DMS 273 (cell line): Measurements from ENCODE around the gene AP1M1.

ENCODE experiments used
- DNase-seq: peaks from one replicate; lab custom pipeline; 2025; ENCODE audit not compliant: unreplicated experiment; lab: John Stamatoyannopoulos, UW

The AP1M1 gene

DNA sequence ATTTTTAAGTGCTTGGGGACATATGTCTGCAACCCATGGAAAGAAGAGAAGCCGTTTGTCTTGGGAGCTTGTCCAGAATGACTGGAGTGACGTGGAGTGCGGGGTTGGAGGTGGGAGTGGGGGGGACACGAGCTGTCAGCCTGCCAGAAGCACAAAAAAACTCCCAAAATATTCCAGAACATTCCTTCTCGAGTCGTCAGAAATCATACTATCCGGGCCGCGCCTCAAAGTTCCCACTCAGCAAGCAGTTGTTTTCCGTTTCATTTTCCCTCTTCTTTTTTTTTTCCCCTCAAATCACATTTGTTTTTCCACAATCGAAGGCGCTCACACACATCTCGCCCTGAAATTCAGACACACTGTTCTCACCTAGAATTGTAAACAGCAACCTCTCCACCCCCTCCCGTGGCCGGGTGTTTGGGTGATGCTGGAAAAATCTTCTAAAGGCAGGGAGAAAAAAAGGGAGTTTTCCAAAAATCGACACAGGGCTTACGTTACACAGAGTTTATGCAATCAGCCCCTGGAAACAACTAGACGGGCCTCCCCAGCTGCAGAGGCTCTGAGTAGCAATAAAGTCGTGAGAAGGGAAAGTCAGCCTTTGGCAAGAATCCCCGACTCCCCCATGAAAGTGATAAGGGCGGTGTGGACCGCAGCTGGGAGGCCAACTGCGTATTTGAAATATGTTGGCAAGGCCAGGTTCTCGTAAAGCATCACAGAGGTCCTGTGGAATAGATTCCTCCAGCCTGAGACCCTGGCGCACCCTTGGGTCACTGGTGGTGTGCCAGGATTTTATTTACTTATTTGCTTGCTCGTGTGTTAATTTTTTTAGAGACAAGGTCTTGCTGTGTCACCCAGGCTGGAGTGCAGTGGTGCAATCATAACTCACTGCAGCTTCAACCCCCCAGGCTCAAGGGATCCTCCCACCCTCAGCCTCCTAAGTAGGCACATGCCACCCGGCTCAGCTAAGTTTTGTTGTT, 95.7 kb downstream of the AP1M1 start:
- DNase-seq = peak; percentile 59

DNA sequence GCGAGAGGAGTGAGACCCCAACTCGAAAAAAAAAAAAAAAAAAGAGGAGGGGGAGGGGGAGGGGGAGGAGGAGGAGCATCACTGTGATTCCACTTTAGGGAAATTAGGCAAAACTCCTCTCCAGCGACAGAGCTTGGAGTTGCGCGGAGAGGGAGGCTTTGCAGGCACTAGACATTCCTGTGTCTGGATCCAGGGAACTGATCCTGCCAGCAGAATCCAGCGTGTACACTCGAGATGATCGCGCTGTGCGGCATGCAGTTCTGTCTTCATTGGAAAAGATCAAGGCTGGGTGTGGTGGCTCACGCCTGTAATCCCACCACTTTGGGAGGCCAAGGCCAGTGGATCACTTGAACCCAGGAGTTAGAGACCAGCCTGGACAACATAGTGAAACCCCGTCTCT, 97.3 kb downstream of the AP1M1 start:
- peak; percentile 22 for DNase-seq
